H1 (cell line): Measurements from ENCODE around the gene UNC5B. TPM values are rescaled to one million over a fixed set of nuclear protein-coding genes. Genes with fewer than 3 reads are reported as not detected.

ENCODE experiments used
- BACH1 ChIP-seq: IDR thresholded peaks from 2 replicates; pipeline ENCODE4 v1.6.1; 2012; ENCODE audit warnings: low read length, improper control_type of control experiment
- CBX8 ChIP-seq: fragments of 300-800, 300-1000 bp; sonication (generic); IDR thresholded peaks from 2 replicates; pipeline ENCODE4 v1.7.1; 2016; ENCODE audit warnings: low read depth, low read length, borderline replicate concordance
- CEBPB ChIP-seq: IDR thresholded peaks from 2 replicates; pipeline ENCODE4 v1.6.1; 2012; ENCODE audit warnings: low read depth, low read length
- EGR1 ChIP-seq: IDR thresholded peaks from 2 replicates; pipeline ENCODE4 v1.6.1; 2011; ENCODE audit warnings: low read depth, low read length, borderline replicate concordance
- HDAC6 ChIP-seq: IDR thresholded peaks from one replicate; pipeline ENCODE4 v1.7.1; 2012; ENCODE audit warnings: low read depth, mild to moderate bottlenecking, inconsistent platforms, low read length, moderate library complexity
- RNF2 ChIP-seq: fragments of 200-900, 300-1000 bp; sonication (generic); IDR thresholded peaks from 2 replicates; pipeline ENCODE4 v1.7.1; 2016; ENCODE audit warnings: borderline replicate concordance, low read depth, mild to moderate bottlenecking, antibody characterized with exemption, low read length; ENCODE audit not compliant: poor library complexity, severe bottlenecking; ENCODE audit errors: missing control alignments
- SP2 ChIP-seq: IDR thresholded peaks from 2 replicates; pipeline ENCODE4 v1.6.1; 2012; ENCODE audit warnings: mild to moderate bottlenecking, low read length, inconsistent platforms
- TCF12 ChIP-seq: IDR thresholded peaks from 2 replicates; pipeline ENCODE4 v1.6.1; 2011; ENCODE audit warnings: low read depth, mild to moderate bottlenecking, low read length
- polyA plus RNA-seq, 7 experiments: library from polyadenylated mRNA; depleted of rRNA in 3 of 7; stranded (reverse) in 5 of 7; unstranded in 2 of 7; fragments of >200 nt in 5 of 7; fragments of 200-250 nt in 2 of 7; gene quantifications; 1 replicate in 5 of 7; 2 replicates in 1 of 7; 4 replicates in 1 of 7; pipeline versions ENCODE4 v1.2.1 to v1.2.3, GENCODE V29; 2011 to 2013; ENCODE audit warnings: missing spikeins in 2 of 7, mixed read lengths in 2 of 7
- total RNA-seq: library from RNA; stranded (reverse); fragmentation: NEBNext Ultra II Directional; extraction: Animal tissue kit (Norgen Biotek cat#: 25700); gene quantifications from 2 replicates; pipeline ENCODE4 v1.2.1, GENCODE V29; 2021

UNC5B gene
- total and polyA plus RNA-seq, 2 of the 8 experiments (the other 6 are each of a cell fraction or from before 2014, with no cell fraction given): 27.9 to 31.8 TPM

GRCh38 chr10:71248210-71248609 lies 35.8 kb downstream of the UNC5B start (continued):
- TF ChIP-seq HDAC6 (no peak), TCF12 (no peak), SP2 (no peak), CBX8 (no peak), RNF2 (no peak), CEBPB (no peak), EGR1 (no peak), BACH1 (no peak)
- TF ChIP-seq, all 59 proteins: peak for 0
